Measurements from ENCODE around the gene IKZF3.

DNA sequence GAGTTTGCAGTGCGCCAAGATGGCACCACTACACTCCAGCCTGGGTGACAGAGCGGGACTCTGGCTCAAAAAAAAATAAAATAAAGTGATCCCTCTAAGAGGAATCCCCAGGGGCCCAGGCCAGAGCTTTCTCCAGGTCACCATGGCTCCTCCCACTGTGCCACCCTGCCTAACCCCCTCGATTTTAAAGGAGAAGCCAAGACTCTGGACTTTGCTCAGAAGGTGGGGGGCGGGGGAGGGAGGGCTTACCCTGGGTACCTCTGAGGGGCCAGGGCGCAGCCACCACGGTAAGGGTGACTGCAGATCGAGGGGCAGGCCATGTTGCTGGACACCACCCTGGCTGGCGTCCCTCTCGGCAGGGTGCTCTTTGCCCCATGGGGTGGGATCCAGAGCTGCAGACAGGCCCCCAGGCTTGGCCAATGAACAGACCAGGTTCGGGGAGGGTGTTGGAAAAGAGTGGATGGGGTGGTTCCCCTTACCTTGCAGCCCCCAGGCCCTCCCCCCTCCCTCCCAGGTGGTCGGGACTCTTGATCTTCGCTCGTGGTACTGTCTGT is 126.8 kb downstream of the IKZF3 start:
- no peak for TF ChIP-seq POLR2A (IDR thresholded peaks at IDR 0.05; ENCODE audit: low read depth, low read length)
- no peak for TF ChIP-seq POLR2AphosphoS5 (IDR thresholded peaks at IDR 0.05; ENCODE audit: low read depth, low read length)
- TF ChIP-seq TAF1 (IDR thresholded peaks at IDR 0.05; ENCODE audit: borderline replicate concordance, low read depth, low read length): no peak
